HCT116 (cell line): ENCODE results near the gene CA10. TPM values are rescaled to one million over a fixed set of nuclear protein-coding genes. Genes with fewer than 3 reads are reported as not detected.

Source experiments
- ATAC-seq: fragments of 200-7000 bp; cut with Tn5 transposase; 2 replicates; pipeline ENCODE4 v1.9.1; 2020; ENCODE audit warnings: mild to moderate bottlenecking, moderate library complexity
- BruUV-seq: library from RNA; stranded (reverse); fragments of 400-500 nt; replicated peaks from 2 replicates; lab custom pipeline; 2021; lab: Mats Ljungman, UMichigan
- CTCF ChIA-PET: fragments of 300-600 bp; sonication (Branson Sonifier 250); formaldehyde crosslinking; loops from one replicate; lab custom pipeline; 2021; ENCODE audit warnings: antibody characterized with exemption; lab: Charles Lee
- POLR2A ChIA-PET: fragments of 300-600, 350-600 bp; sonication (Branson Sonifier 250); formaldehyde crosslinking; loops from one replicate; lab custom pipeline; 2021; ENCODE audit warnings: antibody characterized with exemption; lab: Charles Lee
- RAD21 ChIA-PET, 2 experiments: fragments of 300-600 bp; sonication (Branson Sonifier 250); formaldehyde crosslinking; loops; one replicate each; lab custom pipeline; 2023; ENCODE audit warnings: low total read pairs in 2 of 2; ENCODE audit not compliant: uncharacterized antibody in 2 of 2, unreplicated experiment in 2 of 2, low non-redundant PET in 1 of 2; lab: Charles Lee
- DNase-seq: peaks from one replicate; pipeline ENCODE4 v3.0.0-alpha.2; 2010; ENCODE audit warnings: low read depth, low spot score
- H2AFZ ChIP-seq: fragments of 200-600 bp; shearing (Covaris generic), sonication (generic); 2 replicates; pipeline ENCODE4 v1.6.1; 2017; ENCODE audit warnings: low read depth, mixed run types, mixed read lengths, antibody characterized with exemption, low read length; ENCODE audit not compliant: poor library complexity, severe bottlenecking
- H3K27ac ChIP-seq: 2 replicates; pipeline ENCODE4 v1.5.1; 2012; ENCODE audit warnings: low read depth, low read length
- H3K27me3 ChIP-seq: fragments of 200-600 bp; sonication (generic); 2 replicates; pipeline ENCODE4 v1.6.1; 2016; ENCODE audit warnings: mixed run types, low read length, mixed read lengths; ENCODE audit not compliant: insufficient read depth
- H3K36me3 ChIP-seq, 2 experiments: fragments of 200-500 bp in 1 of 2; fragments of 200-600 bp in 1 of 2; sonication (Bioruptor generic) in 1 of 2; sonication (generic) in 1 of 2; 2 replicates each; pipeline versions ENCODE4 v1.5.1 to v1.6.1; 2014 to 2016; ENCODE audit warnings: low read length in 2 of 2, inconsistent platforms in 1 of 2, mixed read lengths in 1 of 2, mixed run types in 1 of 2; ENCODE audit not compliant: insufficient read depth in 2 of 2, control insufficient read depth in 1 of 2
- H3K4me1 ChIP-seq, 2 experiments: fragments of 200-600 bp in 1 of 2; sonication (generic) in 1 of 2; 2 replicates each; pipeline versions ENCODE4 v1.5.1 to v1.6.1; 2012 to 2017; ENCODE audit warnings: low read length in 2 of 2, inconsistent platforms in 1 of 2, mild to moderate bottlenecking in 1 of 2, mixed read lengths in 1 of 2, mixed run types in 1 of 2, moderate library complexity in 1 of 2; ENCODE audit not compliant: insufficient read depth in 2 of 2, control insufficient read depth in 1 of 2
- H3K4me2 ChIP-seq: fragments of 200-600 bp; sonication (generic); 2 replicates; pipeline ENCODE4 v1.6.1; 2017; ENCODE audit warnings: mixed run types, low read length, mixed read lengths
- H3K4me3 ChIP-seq, 2 experiments: fragments of 200-600 bp in 1 of 2; sonication (generic) in 1 of 2; replicated peaks in 1 of 2; 2 replicates each; pipeline ENCODE4 v1.5.1; 2011 to 2016; ENCODE audit warnings: low read length in 2 of 2, control low read depth in 1 of 2, low read depth in 1 of 2, mild to moderate bottlenecking in 1 of 2, mixed read lengths in 1 of 2, mixed run types in 1 of 2
- H3K79me2 ChIP-seq: fragments of 200-600 bp; sonication (generic); 2 replicates; pipeline ENCODE4 v1.6.1; 2017; ENCODE audit warnings: mild to moderate bottlenecking, mixed run types, low read length, moderate library complexity, mixed read lengths; ENCODE audit not compliant: insufficient read depth
- H3K9ac ChIP-seq: fragments of 200-600 bp; sonication (generic); 2 replicates; pipeline ENCODE4 v1.6.1; 2016; ENCODE audit warnings: low read length, mixed read lengths
- H3K9me2 ChIP-seq: fragments of 200-600 bp; sonication (generic), shearing (Covaris generic); 2 replicates; pipeline ENCODE4 v1.6.1; 2017; ENCODE audit warnings: mixed run types, mild to moderate bottlenecking, moderate library complexity; ENCODE audit not compliant: insufficient read depth
- H3K9me3 ChIP-seq, 2 experiments: fragments of 200-500 bp in 1 of 2; fragments of 200-600 bp in 1 of 2; sonication (Bioruptor generic) in 1 of 2; sonication (generic) in 1 of 2; 2 replicates each; pipeline ENCODE4 v1.6.1; 2014 to 2017; ENCODE audit warnings: low read length in 2 of 2, mixed read lengths in 2 of 2, inconsistent platforms in 1 of 2, low read depth in 1 of 2, mild to moderate bottlenecking in 1 of 2, mixed run types in 1 of 2, moderate library complexity in 1 of 2; ENCODE audit not compliant: control insufficient read depth in 1 of 2, insufficient read depth in 1 of 2
- H4K20me1 ChIP-seq: fragments of 200-600 bp; sonication (generic), shearing (Covaris generic); 2 replicates; pipeline ENCODE4 v1.6.1; 2017; ENCODE audit warnings: mixed run types, mild to moderate bottlenecking, moderate library complexity; ENCODE audit not compliant: insufficient read depth
- CBX3 ChIP-seq: IDR thresholded peaks from 2 replicates; pipeline ENCODE4 v1.6.1; 2012; ENCODE audit warnings: low read depth
- CEBPB ChIP-seq: IDR thresholded peaks from 2 replicates; pipeline ENCODE4 v1.6.1; 2012; ENCODE audit warnings: low read depth
- CTCF ChIP-seq, 3 experiments: fragments of 200-600 bp in 1 of 3; sonication (generic) in 1 of 3; IDR thresholded peaks in 2 of 3; conservative IDR thresholded peaks in 1 of 3; 2 replicates each; pipeline ENCODE4 v1.5.1; 2012 to 2017; ENCODE audit warnings: low read depth in 2 of 3, low read length in 2 of 3, antibody characterized with exemption in 1 of 3, borderline replicate concordance in 1 of 3, control low read depth in 1 of 3, mild to moderate bottlenecking in 1 of 3, mixed read lengths in 1 of 3, mixed run types in 1 of 3, moderate library complexity in 1 of 3; ENCODE audit not compliant: insufficient read depth in 1 of 3
- EGR1 ChIP-seq: IDR thresholded peaks from 2 replicates; pipeline ENCODE4 v1.6.1; 2012; ENCODE audit warnings: low read depth
- EZH2 ChIP-seq: fragments of 200-600 bp; sonication (generic); IDR thresholded peaks from 2 replicates; pipeline ENCODE4 v1.6.1; 2017; ENCODE audit warnings: antibody characterized with exemption, mixed run types
- MAX ChIP-seq: IDR thresholded peaks from 2 replicates; pipeline ENCODE4 v1.6.1; 2012
- POLR2A ChIP-seq: IDR thresholded peaks from 2 replicates; pipeline ENCODE4 v1.7.0; 2011; ENCODE audit warnings: borderline replicate concordance; ENCODE audit not compliant: insufficient read depth, insufficient read length; ENCODE audit errors: extremely low read depth
- RAD21 ChIP-seq: IDR thresholded peaks from 2 replicates; pipeline ENCODE4 v1.6.1; 2012; ENCODE audit warnings: low read depth, mild to moderate bottlenecking
- SP1 ChIP-seq: IDR thresholded peaks from 2 replicates; pipeline ENCODE4 v1.6.1; 2012; ENCODE audit warnings: low read depth
- SRF ChIP-seq: IDR thresholded peaks from 2 replicates; pipeline ENCODE4 v1.6.1; 2012; ENCODE audit warnings: low read depth
- TCF7L2 ChIP-seq: IDR thresholded peaks from 2 replicates; pipeline ENCODE4 v1.7.0; 2011; ENCODE audit warnings: borderline replicate concordance, inconsistent platforms; ENCODE audit not compliant: insufficient read depth, insufficient read length; ENCODE audit errors: extremely low read depth
- YY1 ChIP-seq: IDR thresholded peaks from 2 replicates; pipeline ENCODE4 v1.6.1; 2011; ENCODE audit warnings: low read length, low read depth, moderate library complexity, mild to moderate bottlenecking; ENCODE audit not compliant: insufficient replicate concordance; ENCODE audit errors: extremely low read depth
- ZBTB33 ChIP-seq: IDR thresholded peaks from 2 replicates; pipeline ENCODE4 v1.6.1; 2011; ENCODE audit warnings: mild to moderate bottlenecking, low read length, moderate library complexity; ENCODE audit not compliant: insufficient replicate concordance; ENCODE audit errors: extremely low read depth
- ZNF274 ChIP-seq: fragments of 200-500 bp; sonication (Bioruptor generic); IDR thresholded peaks from 2 replicates; pipeline ENCODE4 v1.6.1; 2014; ENCODE audit warnings: mild to moderate bottlenecking, low read depth, low read length, inconsistent platforms
- intact Hi-C: fragments of 100-400 bp; cut with micrococcal nuclease; formaldehyde crosslinking; loops from 2 replicates; pipeline ENCODE4 v1.10.0; 2022
- total RNA-seq: library from RNA; stranded (reverse); gene quantifications from one replicate; pipeline ENCODE4 v1.2.1, GENCODE V29; 2021; ENCODE audit not compliant: unreplicated experiment
- TF ChIP-seq, protein P1 (sequence below): IDR thresholded peaks from 2 replicates; pipeline ENCODE4 v1.6.1; 2012

Gene CA10
- total RNA-seq, 1 experiment from 2014 or later: not detected

- peaks cover 51% of the 10 kb centered on the region for H3K27me3 ChIP-seq
- H3K4me2 ChIP-seq: no peak overlapping the region
- BruUV-seq: no TSS peak
- no peaks in the 10 kb centered on the region for H3K9me2 ChIP-seq
- no peak overlapping the region for H3K4me3 ChIP-seq
- no peaks in the 10 kb centered on the region for H3K36me3 ChIP-seq
- H3K9me3 ChIP-seq: no peaks in the 10 kb centered on the region
- H3K4me1 ChIP-seq: no peaks in the 10 kb centered on the region
- intact Hi-C loops: no loop called here
- CTCF ChIA-PET: no interaction called here
- ATAC-seq: no peak
- no peaks in the 10 kb centered on the region for H4K20me1 ChIP-seq
- POLR2A ChIA-PET: no interaction called here
- no peak for DNase-seq
- RAD21 ChIA-PET: no interaction called here
- no peak overlapping the region for H3K27ac ChIP-seq
- no peaks in the 10 kb centered on the region for H3K79me2 ChIP-seq
- TF ChIP-seq ZNF274 (no peak), MAX (no peak), CBX3 (no peak), CEBPB (no peak), EGR1 (no peak), CTCF (IDR thresholded peaks at IDR 0.05 in 2 of 3, conservative IDR thresholded peaks at IDR 0.05 in 1 of 3; ENCODE audit: borderline replicate concordance in 1 of 3, insufficient read depth in 1 of 3, low read depth in 2 of 3, low read length in 2 of 3) (no peak), TCF7L2 (no peak), RAD21 (no peak), POLR2A (no peak), YY1 (no peak), SP1 (no peak), ZBTB33 (no peak), SRF (no peak), EZH2 (no peak)
- TF ChIP-seq, protein P1, sequence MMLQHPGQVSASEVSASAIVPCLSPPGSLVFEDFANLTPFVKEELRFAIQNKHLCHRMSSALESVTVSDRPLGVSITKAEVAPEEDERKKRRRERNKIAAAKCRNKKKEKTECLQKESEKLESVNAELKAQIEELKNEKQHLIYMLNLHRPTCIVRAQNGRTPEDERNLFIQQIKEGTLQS: no peak
- H2AFZ ChIP-seq: no peak overlapping the region
- H3K9ac ChIP-seq: no peak overlapping the region
Observed at GRCh38 chr17:51666971-51667705, 491.4 kb downstream of the CA10 start.
